Left colon (tissue), 2 donors: ENCODE data around the gene POLR1B. TPM values are rescaled to one million over a fixed set of nuclear protein-coding genes. Genes with fewer than 3 reads are reported as not detected.
"Not testable (repeated sequence)": the region's sequence is repeated elsewhere in the genome, so short reads cannot be mapped to it uniquely, and the experiment has no call there.

Source experiments
- ATAC-seq: fragments of 200-7000 bp; cut with Tn5 transposase; one replicate; pipeline ENCODE4 v1.9.1; 2020; ENCODE audit warnings: mild to moderate bottlenecking, moderate library complexity
- DNase-seq, 2 donors: peaks; one replicate each; pipeline ENCODE4 v3.0.0-alpha.2; 2020
- intact Hi-C, 2 donors: fragments of 100-400 bp; cut with DNase I in 1 of 2; cut with micrococcal nuclease in 1 of 2; formaldehyde crosslinking; loops; one replicate each; pipeline versions ENCODE4 v1.11.2 to v1.14.0; 2022; cut with DNase I, micrococcal nuclease
- long read RNA-seq: library from polyadenylated mRNA; unstranded; transcript quantifications from one replicate; pipeline ENCODE4 v2.0.0, GENCODE V29; 2021
- total RNA-seq, 2 donors: library from RNA; stranded (reverse); fragmentation: NEBNext Ultra II Directional; extraction: Animal tissue kit (Norgen Biotek cat#: 25700); gene quantifications; one replicate each; pipeline ENCODE4 v1.2.1, GENCODE V29; 2021
- donor health status: DM: no; HTN: no; CAD: no.
- donor health status: DM: yes; HTN: yes; CAD: no.

POLR1B gene
- total RNA-seq = 10 to 100 TPM; 14.2 to 17.3 TPM
- long read RNA-seq, full-length matches to known transcripts = 18 of 25 reads
- long read RNA-seq, partial matches to known transcripts = 5 of 25 reads
- long read RNA-seq, other reads (novel, unspliced or antisense) = 2 of 25 reads

GRCh38 chr2:112542123-112542983 is at the start of gene POLR1B:
Gene POLR1B (plus strand): TSS chr2:112542465. CDS start chr2:112542495, 30 bp downstream.
- intact Hi-C loops = no loop called here
- ATAC-seq (peak; percentile 94), DNase-seq (peak; percentile 88 to 90)

GRCh38 chr2:112493048-112493447 is 49.2 kb upstream of the POLR1B start:
- intact Hi-C loops = no loop called here
- ATAC-seq (peak; percentile 22), DNase-seq (no peak)

GRCh38 chr2:112493858-112494648 is 48.2 kb upstream of the POLR1B start:
- ATAC-seq = peak; percentile 100
- intact Hi-C loops = no loop called here
- peak in 1 of 2 donors; percentile 35 for DNase-seq

GRCh38 chr2:112494828-112495227 is 47.4 kb upstream of the POLR1B start:
- DNase-seq (no peak), ATAC-seq (no peak)

GRCh38 chr2:112495878-112496277 is 46.4 kb upstream of the POLR1B start:
- ATAC-seq, DNase-seq, intact Hi-C loops: not testable (repeated sequence)

More at GRCh38 chr2:112494828-112495227, 47.4 kb upstream of the POLR1B start:
- intact Hi-C loops = no loop called here

- ATAC-seq (peak; percentile 91), DNase-seq (peak in 1 of 2 donors; percentile 41)
- intact Hi-C loops = not testable (repeated sequence)
Measured at GRCh38 chr2:112500850-112501484, 41.3 kb upstream of the POLR1B start.

GRCh38 chr2:112509239-112509998 is 32.8 kb upstream of the POLR1B start:
- peak in 1 of 2 donors; percentile 30 for DNase-seq
- ATAC-seq, intact Hi-C loops: not testable (repeated sequence)

- DNase-seq = no peak
- intact Hi-C loops = no loop called here
- ATAC-seq = no peak
Measured at GRCh38 chr2:112516801-112517200, 25.5 kb upstream of the POLR1B start.

GRCh38 chr2:112518807-112519206 is 23.5 kb upstream of the POLR1B start:
- no peak for DNase-seq
- ATAC-seq = no peak
- intact Hi-C loops = no loop called here

- ATAC-seq (no peak), DNase-seq (no peak)
- intact Hi-C loops = no loop called here
Measured at GRCh38 chr2:112519506-112519905, 22.8 kb upstream of the POLR1B start.

GRCh38 chr2:112520234-112520783 is 22.0 kb upstream of the POLR1B start:
- DNase-seq = no peak
- intact Hi-C loops = no loop called here

GRCh38 chr2:112523291-112523777 is 18.9 kb upstream of the POLR1B start:
- intact Hi-C loops = no loop called here
- ATAC-seq (no peak), DNase-seq (no peak)

More at GRCh38 chr2:112520234-112520783, 22.0 kb upstream of the POLR1B start:
- no peak for ATAC-seq

GRCh38 chr2:112524276-112524675 is 18.0 kb upstream of the POLR1B start:
- ATAC-seq, intact Hi-C loops, DNase-seq: not testable (repeated sequence)

GRCh38 chr2:112528541-112528940 is 13.7 kb upstream of the POLR1B start:
- DNase-seq (no peak), ATAC-seq (no peak)
- intact Hi-C loops = no loop called here

GRCh38 chr2:112529757-112530156 is 12.5 kb upstream of the POLR1B start:
- no peak for ATAC-seq
- intact Hi-C loops = no loop called here
- no peak for DNase-seq

- DNase-seq = no peak
- ATAC-seq = no peak
- intact Hi-C loops = no loop called here
Measured at GRCh38 chr2:112530728-112531127, 11.5 kb upstream of the POLR1B start.

- ATAC-seq (no peak), DNase-seq (no peak)
- intact Hi-C loops = no loop called here
Measured at GRCh38 chr2:112534826-112535225, 7.4 kb upstream of the POLR1B start.

- ATAC-seq, DNase-seq, intact Hi-C loops: not testable (repeated sequence)
Measured at GRCh38 chr2:112536665-112537064, 5.6 kb upstream of the POLR1B start.
